Breast epithelium (tissue), 4 donors: ENCODE results near the gene MRPS2. TPM values are rescaled to one million over a fixed set of nuclear protein-coding genes. Genes with fewer than 3 reads are reported as not detected.

ENCODE experiments used
- DNase-seq, 2 donors: peaks; one replicate each; pipeline ENCODE4 v3.0.0-alpha.2; 2019; ENCODE audit warnings: low spot score in 2 of 2
- H3K27ac ChIP-seq, 2 donors: fragments of 200-600 bp; sonication (generic) in 1 of 2; one replicate each; pipeline ENCODE4 v1.5.1; 2016 to 2019; ENCODE audit warnings: mild to moderate bottlenecking in 1 of 2
- H3K27me3 ChIP-seq, 2 donors: fragments of 200-600 bp; sonication (generic) in 1 of 2; one replicate each; pipeline versions ENCODE4 v1.5.1 to v1.6.0; 2017 to 2019; ENCODE audit warnings: control low read depth in 1 of 2, mild to moderate bottlenecking in 1 of 2
- H3K36me3 ChIP-seq: fragments of 200-600 bp; one replicate; pipeline ENCODE4 v1.5.1; 2019
- H3K4me1 ChIP-seq, 2 donors: fragments of 200-600 bp; sonication (generic); one replicate each; pipeline ENCODE4 v1.5.1; 2016 to 2019; ENCODE audit warnings: control low read depth in 1 of 2
- H3K4me3 ChIP-seq, 3 donors: fragments of 200-600 bp; sonication (generic); 1 replicate in 2 of 3; 2 replicates in 1 of 3; pipeline ENCODE4 v1.5.1; 2016 to 2019; ENCODE audit warnings: mild to moderate bottlenecking in 3 of 3, moderate library complexity in 2 of 3
- H3K9me3 ChIP-seq, 2 donors: fragments of 200-600 bp; sonication (generic) in 1 of 2; one replicate each; pipeline ENCODE4 v1.5.1; 2016 to 2019; ENCODE audit warnings: control low read depth in 1 of 2
- CTCF ChIP-seq, 3 donors: fragments of 450-650 bp; IDR thresholded peaks; one replicate each; pipeline ENCODE4 v1.5.1; 2016 to 2017; ENCODE audit warnings: antibody characterized with exemption in 3 of 3, mild to moderate bottlenecking in 3 of 3, moderate library complexity in 3 of 3
- POLR2A ChIP-seq: fragments of 450-650 bp; IDR thresholded peaks from one replicate; pipeline ENCODE4 v1.6.1; 2016; ENCODE audit warnings: antibody characterized with exemption, mild to moderate bottlenecking, moderate library complexity
- POLR2AphosphoS5 ChIP-seq, 3 donors: sonication (generic); formaldehyde crosslinking; IDR thresholded peaks; one replicate each; pipeline ENCODE4 v1.6.1; 2017; ENCODE audit warnings: antibody characterized with exemption in 3 of 3
- intact Hi-C: fragments of 100-400 bp; cut with DNase I; formaldehyde crosslinking; loops from one replicate; pipeline ENCODE4 v1.15.1; 2023; ENCODE audit warnings: low total_unique reads
- total RNA-seq, 3 donors: library from RNA; depleted of rRNA; stranded (reverse); fragments of >200 nt; gene quantifications; one replicate each; pipeline ENCODE4 v1.1.0, GENCODE V29; 2016

The MRPS2 gene
- total RNA-seq, 3 donors from 2014 or later, result 35.4 to 39.8 (median 36.7) TPM

DNA sequence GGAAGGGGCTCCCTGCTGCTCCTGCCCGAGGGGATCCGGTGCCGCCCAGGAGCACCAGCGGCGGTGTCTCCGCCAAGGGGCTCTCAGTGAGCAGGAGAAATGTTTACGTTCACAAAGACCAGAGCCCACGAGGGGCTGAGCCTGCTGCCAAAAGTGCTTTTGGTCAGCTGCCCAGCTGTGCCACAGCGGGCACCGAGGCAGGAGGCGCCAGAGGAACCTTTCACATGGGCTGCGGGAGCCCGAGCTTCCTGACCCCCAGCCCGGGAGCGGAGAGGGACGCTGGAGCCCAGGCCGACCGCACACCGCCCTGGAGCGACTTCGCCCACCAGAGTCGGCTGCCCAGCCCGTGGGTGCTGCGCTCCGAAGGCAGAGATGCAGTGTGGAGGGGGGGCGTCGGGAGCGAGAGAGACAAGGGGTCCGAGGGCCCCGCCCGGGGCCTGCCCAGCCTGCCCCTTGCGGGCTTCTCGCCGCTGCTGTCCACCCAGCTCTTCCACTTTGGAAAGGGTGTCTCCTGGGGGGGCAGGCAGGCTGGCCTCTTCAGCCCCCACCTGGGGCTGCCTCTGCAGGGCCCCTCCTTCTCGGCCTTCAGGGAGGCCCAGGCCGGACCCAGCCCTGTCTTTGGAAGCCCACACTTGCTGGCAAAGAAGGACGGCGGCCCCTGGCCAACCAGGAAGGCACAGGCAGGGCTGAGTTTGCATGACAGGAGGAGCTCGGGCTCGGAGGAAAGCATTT, 13.0 kb upstream of the MRPS2 start:
- intact Hi-C loops, result no loop called here
- H3K36me3 ChIP-seq, result no peaks in the 10 kb centered on the region
- DNase-seq, result no peak
- no peak overlapping the region for H3K4me3 ChIP-seq
- H3K4me1 ChIP-seq, result no peaks in the 10 kb centered on the region
- H3K27ac ChIP-seq, result no peak overlapping the region
- no peaks in the 10 kb centered on the region for H3K27me3 ChIP-seq
- no peak for TF ChIP-seq CTCF (IDR thresholded peaks at IDR 0.05)
- no peak for TF ChIP-seq POLR2A
- TF ChIP-seq POLR2AphosphoS5 (IDR thresholded peaks at IDR 0.05), result no peak
- no peaks in the 10 kb centered on the region for H3K9me3 ChIP-seq

GRCh38 chr9:135488013-135488330, 12.5 kb upstream of the MRPS2 start:
- no peaks in the 10 kb centered on the region for H3K36me3 ChIP-seq
- no peaks in the 10 kb centered on the region for H3K4me1 ChIP-seq
- intact Hi-C loops, result no loop called here
- H3K27me3 ChIP-seq, result no peaks in the 10 kb centered on the region
- TF ChIP-seq CTCF (IDR thresholded peaks at IDR 0.05), result no peak
- no peak overlapping the region for H3K4me3 ChIP-seq
- H3K9me3 ChIP-seq, result no peaks in the 10 kb centered on the region
- H3K27ac ChIP-seq, result no peak overlapping the region
- DNase-seq, result no peak

- DNase-seq, result no peak
- Histone ChIP-seq H3K9me3 (no peaks in the 10 kb centered on the region), H3K27me3 (no peaks in the 10 kb centered on the region), H3K36me3 (no peaks in the 10 kb centered on the region), H3K4me1 (no peaks in the 10 kb centered on the region), H3K4me3 (no peak overlapping the region), H3K27ac (no peak overlapping the region)
- intact Hi-C loops, result no loop called here
- TF ChIP-seq POLR2A, result no peak
Observed at GRCh38 chr9:135488527-135488926, 12.0 kb upstream of the MRPS2 start.

DNA sequence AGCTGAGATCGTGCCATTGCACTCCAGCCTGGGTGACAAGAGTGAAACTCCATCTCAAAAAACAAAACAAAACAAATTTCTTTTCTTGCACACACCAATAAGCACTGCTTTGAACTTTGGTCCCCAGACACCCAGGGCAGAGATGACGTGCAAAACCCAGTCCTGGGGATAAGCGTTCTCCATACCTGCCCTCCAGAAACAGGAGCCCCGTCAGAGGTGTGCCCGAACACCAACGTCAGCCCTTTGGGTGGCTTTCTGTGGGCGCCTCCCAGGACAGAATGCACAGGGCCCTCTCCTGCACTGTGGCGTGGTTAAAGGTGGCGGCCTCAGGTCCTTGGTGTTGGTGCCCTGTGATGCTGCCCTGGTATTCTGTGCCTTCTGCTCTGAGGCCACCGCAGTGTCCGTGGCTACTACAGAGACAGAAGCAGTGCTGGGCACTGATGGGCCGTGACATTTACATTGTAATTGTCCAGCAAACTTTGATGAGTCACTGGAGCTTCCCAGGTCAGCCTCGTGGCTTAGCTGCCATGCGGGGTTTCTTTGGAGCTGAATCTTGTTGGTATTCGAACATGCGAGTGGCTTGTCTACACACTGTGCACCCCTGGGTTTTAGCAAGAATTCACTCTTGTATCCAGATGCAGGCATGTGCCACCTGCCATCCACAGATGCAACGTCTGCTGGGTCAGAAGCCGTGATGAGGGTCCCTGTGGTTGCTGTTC, 11.1 kb upstream of the MRPS2 start:
- H3K4me1 ChIP-seq, result no peaks in the 10 kb centered on the region
- intact Hi-C loops, result no loop called here
- no peak overlapping the region for H3K4me3 ChIP-seq
- no peak for DNase-seq
- no peak overlapping the region for H3K27ac ChIP-seq
- TF ChIP-seq POLR2A (no peak), CTCF (IDR thresholded peaks at IDR 0.05) (no peak), POLR2AphosphoS5 (IDR thresholded peaks at IDR 0.05) (no peak)
- no peaks in the 10 kb centered on the region for H3K9me3 ChIP-seq
- H3K36me3 ChIP-seq, result no peaks in the 10 kb centered on the region
- H3K27me3 ChIP-seq, result no peaks in the 10 kb centered on the region

DNA sequence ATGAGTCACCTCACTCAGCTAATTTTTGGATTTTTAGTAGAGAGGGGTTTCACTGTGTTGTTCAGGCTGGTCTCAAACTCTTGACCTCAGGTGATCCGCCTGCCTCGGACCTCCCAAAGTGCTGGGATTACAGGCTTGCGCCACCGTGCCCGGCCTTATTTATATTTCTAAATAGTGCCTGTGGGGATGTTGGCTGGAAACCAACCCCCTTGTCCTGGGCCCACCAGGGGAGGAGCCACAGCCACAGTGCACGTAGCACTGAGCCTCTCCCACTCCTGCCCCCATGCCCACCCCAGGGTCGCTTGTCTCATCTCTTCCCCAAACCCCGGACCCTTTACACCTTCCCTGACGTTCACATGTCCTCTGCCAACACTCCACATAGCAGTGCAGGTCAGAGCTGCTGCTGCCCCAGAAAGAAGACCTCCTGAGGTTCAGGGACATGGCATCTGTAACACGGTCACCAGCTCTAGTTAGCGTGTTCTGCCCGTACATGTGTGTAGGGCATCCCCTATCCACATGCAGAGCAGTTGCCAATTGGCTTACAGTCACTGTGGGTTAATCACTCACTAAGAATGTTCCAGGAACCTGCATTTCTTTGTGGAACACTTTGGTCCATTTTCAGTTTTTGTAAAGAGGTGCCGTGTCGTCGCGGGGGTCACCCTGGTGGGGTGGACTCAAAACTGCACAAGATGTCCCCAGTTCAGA, 10.2 kb upstream of the MRPS2 start:
- Histone ChIP-seq H3K27me3 (no peaks in the 10 kb centered on the region), H3K36me3 (no peaks in the 10 kb centered on the region), H3K4me3 (no peak overlapping the region), H3K9me3 (no peaks in the 10 kb centered on the region), H3K27ac (no peak overlapping the region), H3K4me1 (no peaks in the 10 kb centered on the region)
- DNase-seq, result no peak
- TF ChIP-seq CTCF (IDR thresholded peaks at IDR 0.05) (no peak), POLR2AphosphoS5 (IDR thresholded peaks at IDR 0.05) (no peak), POLR2A (no peak)
- intact Hi-C loops, result no loop called here
